Activated CD8-positive, alpha-beta T cell treated with anti-CD3 and anti-CD28 coated beads for 36 hours (primary cell): Measurements from ENCODE around the gene DPPA2. TPM values are rescaled to one million over a fixed set of nuclear protein-coding genes. Genes with fewer than 3 reads are reported as not detected.

Experiments used
- ATAC-seq: fragments of 200-7000 bp; cut with Tn5 transposase; one replicate; pipeline ENCODE4 v1.10.0; 2021; ENCODE audit warnings: mild to moderate bottlenecking, moderate library complexity
- CTCF ChIA-PET: fragments of 350-600 bp; sonication (Branson Sonifier 250); formaldehyde crosslinking; loops from one replicate; lab custom pipeline; 2021; ENCODE audit warnings: antibody characterized with exemption; lab: Charles Lee
- POLR2A ChIA-PET: fragments of 350-600 bp; sonication (Branson Sonifier 250); formaldehyde crosslinking; loops from one replicate; lab custom pipeline; 2021; ENCODE audit warnings: antibody characterized with exemption; lab: Charles Lee
- DNase-seq: peaks from one replicate; pipeline ENCODE4 v3.0.0-alpha.2; 2020
- H3K27ac Mint-ChIP-seq: one replicate; pipeline ENCODE4 v1.8.0; 2021; ENCODE audit warnings: mild to moderate bottlenecking, mixed read lengths
- H3K27me3 Mint-ChIP-seq: one replicate; pipeline ENCODE4 v1.8.0; 2021; ENCODE audit warnings: mixed read lengths
- H3K36me3 Mint-ChIP-seq: one replicate; pipeline ENCODE4 v1.8.0; 2021; ENCODE audit warnings: low read depth, mixed read lengths
- H3K4me1 Mint-ChIP-seq: one replicate; pipeline ENCODE4 v1.8.0; 2021; ENCODE audit warnings: low read depth, mixed read lengths
- H3K4me3 Mint-ChIP-seq: one replicate; pipeline ENCODE4 v1.8.0; 2021; ENCODE audit warnings: mild to moderate bottlenecking, moderate library complexity, mixed read lengths
- H3K9me3 Mint-ChIP-seq: one replicate; pipeline ENCODE4 v1.8.0; 2021; ENCODE audit warnings: mixed read lengths
- CTCF ChIP-seq: fragments of 200-600 bp; IDR thresholded peaks from one replicate; pipeline ENCODE4 v1.8.0; 2022; ENCODE audit warnings: antibody characterized with exemption, mild to moderate bottlenecking
- intact Hi-C: fragments of 100-400 bp; cut with micrococcal nuclease; formaldehyde crosslinking; loops from one replicate; pipeline ENCODE4 v1.10.0; 2022
- total RNA-seq, 2 experiments: library from RNA; stranded (reverse); gene quantifications; one replicate each; pipeline ENCODE4 v1.2.3, GENCODE V29; 2021

The DPPA2 gene
- total RNA-seq, 2 experiments from 2014 or later: not detected

GRCh38 chr3:109336291-109336861 is 20.1 kb upstream of the DPPA2 start:
- no peak for TF ChIP-seq CTCF
- H3K27ac Mint-ChIP-seq: no peak overlapping the region
- peaks cover 13% of the 10 kb centered on the region for H3K4me1 Mint-ChIP-seq
- intact Hi-C loops: no loop called here
- H3K36me3 Mint-ChIP-seq: peaks cover 4% of the 10 kb centered on the region
- CTCF ChIA-PET: no interaction called here
- POLR2A ChIA-PET: no interaction called here
- ATAC-seq (peak; percentile 71), DNase-seq (peak; percentile 44)
- H3K9me3 Mint-ChIP-seq: peaks cover 2% of the 10 kb centered on the region
- H3K27me3 Mint-ChIP-seq: peaks cover 30% of the 10 kb centered on the region
- H3K4me3 Mint-ChIP-seq: peak overlapping the region; percentile 73

- Mint-ChIP-seq H3K4me3 (no peak overlapping the region), H3K4me1 (peaks cover 13% of the 10 kb centered on the region), H3K9me3 (peaks cover 2% of the 10 kb centered on the region), H3K36me3 (peaks cover 4% of the 10 kb centered on the region), H3K27me3 (peaks cover 30% of the 10 kb centered on the region), H3K27ac (no peak overlapping the region)
- TF ChIP-seq CTCF: no peak
- intact Hi-C loops: no loop called here
- ATAC-seq (no peak), DNase-seq (no peak)
- ChIA-PET CTCF (no interaction called here), POLR2A (no interaction called here)
Measured at GRCh38 chr3:109334572-109334971, 18.3 kb upstream of the DPPA2 start.

- ChIA-PET CTCF (no interaction called here), POLR2A (no interaction called here)
- H3K4me1 Mint-ChIP-seq: peaks cover 6% of the 10 kb centered on the region
- ATAC-seq: no peak
- H3K27ac Mint-ChIP-seq: no peak overlapping the region
- H3K4me3 Mint-ChIP-seq: no peak overlapping the region
- TF ChIP-seq CTCF: no peak
- H3K36me3 Mint-ChIP-seq: no peaks in the 10 kb centered on the region
- intact Hi-C loops: no loop called here
- H3K9me3 Mint-ChIP-seq: no peaks in the 10 kb centered on the region
- no peak for DNase-seq
- H3K27me3 Mint-ChIP-seq: peaks cover 14% of the 10 kb centered on the region
Measured at GRCh38 chr3:109331692-109332091, 15.4 kb upstream of the DPPA2 start.

GRCh38 chr3:109330405-109330804 is 14.1 kb upstream of the DPPA2 start:
- DNase-seq (no peak), ATAC-seq (no peak)
- ChIA-PET CTCF (no interaction called here), POLR2A (no interaction called here)
- no peak for TF ChIP-seq CTCF
- Mint-ChIP-seq H3K36me3 (no peaks in the 10 kb centered on the region), H3K27ac (no peak overlapping the region), H3K4me3 (no peak overlapping the region), H3K27me3 (peaks cover 8% of the 10 kb centered on the region), H3K9me3 (no peaks in the 10 kb centered on the region), H3K4me1 (no peaks in the 10 kb centered on the region)
- intact Hi-C loops: no loop called here

GRCh38 chr3:109328202-109328601 is 11.9 kb upstream of the DPPA2 start:
- Mint-ChIP-seq H3K27me3 (no peaks in the 10 kb centered on the region), H3K36me3 (no peaks in the 10 kb centered on the region), H3K9me3 (no peaks in the 10 kb centered on the region), H3K4me1 (no peaks in the 10 kb centered on the region), H3K4me3 (no peak overlapping the region), H3K27ac (no peak overlapping the region)
- POLR2A ChIA-PET: no interaction called here
- TF ChIP-seq CTCF: no peak
- intact Hi-C loops: no loop called here
- ATAC-seq (no peak), DNase-seq (no peak)
- CTCF ChIA-PET: no interaction called here
